ENCODE measurements around the gene GRM8.
"Not testable (repeated sequence)": the region's sequence is repeated elsewhere in the genome, so short reads cannot be mapped to it uniquely, and the experiment has no call there.

GRM8 gene

GRCh38 chr7:127021857-127022256 is 230.9 kb downstream of the GRM8 start:
- DNase-seq, result no peak

GRCh38 chr7:127021019-127021738 is 231.6 kb downstream of the GRM8 start:
- no peak for DNase-seq

- no peak for DNase-seq
Measured at GRCh38 chr7:127018889-127019288, 233.9 kb downstream of the GRM8 start.

- no peak for DNase-seq
Measured at GRCh38 chr7:127017196-127017595, 235.5 kb downstream of the GRM8 start.

- DNase-seq, result no peak
Measured at GRCh38 chr7:127000725-127001124, 252.0 kb downstream of the GRM8 start.

- DNase-seq, result no peak
Measured at GRCh38 chr7:126996659-126997058, 256.1 kb downstream of the GRM8 start.

- DNase-seq, result no peak
Measured at GRCh38 chr7:126993626-126994213, 259.0 kb downstream of the GRM8 start.

- DNase-seq, result no peak
Measured at GRCh38 chr7:126988022-126988421, 264.7 kb downstream of the GRM8 start.

GRCh38 chr7:126979722-126980121 is 273.0 kb downstream of the GRM8 start:
- no peak for DNase-seq

- DNase-seq, result no peak
Measured at GRCh38 chr7:126978865-126979264, 273.9 kb downstream of the GRM8 start.

- DNase-seq, result no peak
Measured at GRCh38 chr7:126973066-126973465, 279.7 kb downstream of the GRM8 start.

- no peak for DNase-seq
Measured at GRCh38 chr7:126972571-126972970, 280.2 kb downstream of the GRM8 start.

GRCh38 chr7:126959649-126960048 is 293.1 kb downstream of the GRM8 start:
- DNase-seq, result no peak

GRCh38 chr7:126958367-126958766 is 294.4 kb downstream of the GRM8 start:
- DNase-seq, result no peak

- DNase-seq, result no peak
Measured at GRCh38 chr7:126957443-126957842, 295.3 kb downstream of the GRM8 start.

- no peak for DNase-seq
Measured at GRCh38 chr7:126953461-126953860, 299.3 kb downstream of the GRM8 start.

- DNase-seq, result no peak
Measured at GRCh38 chr7:126948664-126949063, 304.1 kb downstream of the GRM8 start.

- no peak for DNase-seq
Measured at GRCh38 chr7:126940723-126941307, 311.9 kb downstream of the GRM8 start.

GRCh38 chr7:126937171-126937570 is 315.6 kb downstream of the GRM8 start:
- no peak for DNase-seq

- no peak for DNase-seq
Measured at GRCh38 chr7:126931581-126931980, 321.2 kb downstream of the GRM8 start.

GRCh38 chr7:126930166-126930565 is 322.6 kb downstream of the GRM8 start:
- DNase-seq, result no peak

GRCh38 chr7:126924477-126924876 is 328.3 kb downstream of the GRM8 start:
- no peak for DNase-seq

- DNase-seq, result not testable (repeated sequence)
Measured at GRCh38 chr7:126911627-126912026, 341.1 kb downstream of the GRM8 start.

GRCh38 chr7:126908564-126908963 is 344.2 kb downstream of the GRM8 start:
- DNase-seq, result not testable (repeated sequence)
